Skeletal muscle satellite cell (primary cell): ENCODE measurements around the gene SUSD5.

Source experiments
- H3K27me3 ChIP-seq: 2 replicates; pipeline ENCODE4 v1.7.0; 2013; ENCODE audit warnings: low read length; ENCODE audit not compliant: control insufficient read depth, insufficient read depth
- H3K36me3 ChIP-seq: 2 replicates; pipeline ENCODE4 v1.7.0; 2013; ENCODE audit warnings: mild to moderate bottlenecking, control low read depth, low read length; ENCODE audit not compliant: insufficient read depth
- H3K4me1 ChIP-seq: 2 replicates; pipeline ENCODE4 v1.7.0; 2013; ENCODE audit warnings: low read length; ENCODE audit not compliant: control insufficient read depth, insufficient read depth
- H3K4me2 ChIP-seq: 2 replicates; pipeline ENCODE4 v1.7.0; 2013; ENCODE audit warnings: mild to moderate bottlenecking, low read length
- H3K4me3 ChIP-seq: 2 replicates; pipeline ENCODE4 v1.7.0; 2013; ENCODE audit warnings: low read length
- H3K9ac ChIP-seq: 2 replicates; pipeline ENCODE4 v1.7.0; 2013; ENCODE audit warnings: mild to moderate bottlenecking, low read depth, low read length, moderate library complexity
- H3K9me3 ChIP-seq: replicated peaks from 2 replicates; pipeline ENCODE4 v1.7.0; 2013; ENCODE audit warnings: mild to moderate bottlenecking, control low read depth, low read length

Gene SUSD5

GRCh38 chr3:33130144-33130543 lies 88.5 kb downstream of the SUSD5 start:
- H3K36me3 ChIP-seq: peaks cover 53% of the 10 kb centered on the region
- H3K27me3 ChIP-seq: no peaks in the 10 kb centered on the region
- peaks cover 13% of the 10 kb centered on the region for H3K4me1 ChIP-seq
- H3K9me3 ChIP-seq: no peaks in the 10 kb centered on the region
- no peak overlapping the region for H3K9ac ChIP-seq
- H3K4me3 ChIP-seq: no peak overlapping the region
- H3K4me2 ChIP-seq: no peak overlapping the region

DNA sequence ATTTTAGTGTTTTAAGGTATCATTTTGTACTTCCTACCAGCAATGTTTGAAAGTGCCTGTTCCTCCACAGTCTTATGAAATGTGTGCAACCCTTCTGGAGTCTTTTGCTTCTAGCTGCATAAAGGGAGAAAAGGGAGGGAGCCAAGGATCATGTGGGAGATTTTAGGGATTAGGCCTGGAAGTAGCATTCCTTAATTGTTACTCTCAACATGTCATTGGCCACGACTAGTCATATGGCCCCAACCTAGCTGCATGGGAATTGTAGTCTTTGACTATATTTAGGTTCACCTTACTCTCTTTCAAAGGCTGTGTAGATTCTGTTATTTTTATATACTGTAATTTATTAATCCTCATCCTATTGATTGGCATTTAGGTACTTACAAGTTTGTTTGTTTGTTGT lies 89.9 kb downstream of the SUSD5 start:
- Histone ChIP-seq H3K36me3 (peaks cover 53% of the 10 kb centered on the region), H3K9me3 (no peaks in the 10 kb centered on the region), H3K4me1 (peaks cover 5% of the 10 kb centered on the region), H3K27me3 (no peaks in the 10 kb centered on the region), H3K9ac (no peak overlapping the region), H3K4me3 (no peak overlapping the region), H3K4me2 (no peak overlapping the region)

- Histone ChIP-seq H3K9ac (no peak overlapping the region), H3K4me1 (no peaks in the 10 kb centered on the region), H3K36me3 (peaks cover 52% of the 10 kb centered on the region), H3K9me3 (no peaks in the 10 kb centered on the region), H3K27me3 (no peaks in the 10 kb centered on the region), H3K4me2 (no peak overlapping the region), H3K4me3 (no peak overlapping the region)
These were observed 92.8 kb downstream of the SUSD5 start for GRCh38 chr3:33125840-33126239.

DNA sequence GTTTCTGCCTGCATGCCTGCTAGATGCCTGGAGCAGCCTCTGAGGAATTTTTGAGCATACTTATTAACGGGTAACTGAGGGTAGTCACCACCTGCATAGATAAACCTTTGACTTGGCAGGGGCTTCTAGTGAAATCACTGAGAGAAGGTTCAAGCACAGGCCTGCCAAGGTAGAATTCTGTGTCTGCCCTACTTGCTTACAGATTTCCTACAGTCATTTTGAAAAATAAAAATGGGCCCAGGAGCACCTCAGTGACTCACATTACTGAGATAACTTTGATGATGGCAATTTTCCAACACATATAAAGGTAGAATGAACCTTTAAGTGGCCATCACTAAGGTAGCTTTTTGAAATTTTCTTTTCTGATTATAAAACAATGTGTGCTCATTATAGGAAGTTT lies 94.0 kb downstream of the SUSD5 start:
- Histone ChIP-seq H3K9ac (no peak overlapping the region), H3K9me3 (no peaks in the 10 kb centered on the region), H3K36me3 (peaks cover 54% of the 10 kb centered on the region), H3K27me3 (no peaks in the 10 kb centered on the region), H3K4me2 (no peak overlapping the region), H3K4me1 (peaks cover 3% of the 10 kb centered on the region), H3K4me3 (no peak overlapping the region)

GRCh38 chr3:33122991-33123390 lies 95.6 kb downstream of the SUSD5 start:
- Histone ChIP-seq H3K9ac (no peak overlapping the region), H3K4me2 (no peak overlapping the region), H3K9me3 (no peaks in the 10 kb centered on the region), H3K4me3 (no peak overlapping the region), H3K4me1 (peaks cover 4% of the 10 kb centered on the region), H3K27me3 (no peaks in the 10 kb centered on the region), H3K36me3 (peaks cover 57% of the 10 kb centered on the region)

GRCh38 chr3:33119891-33120290 lies 98.7 kb downstream of the SUSD5 start:
- peaks cover 5% of the 10 kb centered on the region for H3K4me1 ChIP-seq
- no peaks in the 10 kb centered on the region for H3K9me3 ChIP-seq
- H3K9ac ChIP-seq: no peak overlapping the region
- no peak overlapping the region for H3K4me3 ChIP-seq
- no peaks in the 10 kb centered on the region for H3K27me3 ChIP-seq
- H3K36me3 ChIP-seq: peaks cover 48% of the 10 kb centered on the region
- no peak overlapping the region for H3K4me2 ChIP-seq

DNA sequence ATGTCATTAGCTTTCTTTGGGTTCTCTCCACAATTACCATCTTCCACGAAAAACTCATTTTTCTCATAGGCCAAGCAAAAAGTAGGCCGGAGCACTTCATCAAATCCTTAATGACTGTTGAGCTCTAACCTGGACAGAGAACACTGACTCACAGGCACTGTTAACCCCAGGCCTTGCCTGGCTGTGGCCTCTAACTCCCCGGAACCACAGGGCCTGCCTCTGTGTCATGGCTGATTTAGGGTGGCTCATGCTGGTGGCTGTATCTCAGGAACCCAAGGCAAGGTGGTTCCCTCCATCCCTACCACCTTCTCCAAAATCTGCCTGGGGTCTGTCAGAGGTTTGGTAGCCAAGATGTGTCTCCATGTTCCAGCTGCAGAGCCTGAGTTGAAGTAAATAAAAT lies 101.1 kb downstream of the SUSD5 start:
- Histone ChIP-seq H3K36me3 (peaks cover 30% of the 10 kb centered on the region), H3K9me3 (no peaks in the 10 kb centered on the region), H3K4me1 (peaks cover 13% of the 10 kb centered on the region), H3K4me3 (no peak overlapping the region), H3K27me3 (no peaks in the 10 kb centered on the region), H3K9ac (no peak overlapping the region), H3K4me2 (peak overlapping the region; percentile 9)

- H3K4me1 ChIP-seq: peaks cover 13% of the 10 kb centered on the region
These were observed 103.4 kb downstream of the SUSD5 start for GRCh38 chr3:33115024-33115768.

DNA sequence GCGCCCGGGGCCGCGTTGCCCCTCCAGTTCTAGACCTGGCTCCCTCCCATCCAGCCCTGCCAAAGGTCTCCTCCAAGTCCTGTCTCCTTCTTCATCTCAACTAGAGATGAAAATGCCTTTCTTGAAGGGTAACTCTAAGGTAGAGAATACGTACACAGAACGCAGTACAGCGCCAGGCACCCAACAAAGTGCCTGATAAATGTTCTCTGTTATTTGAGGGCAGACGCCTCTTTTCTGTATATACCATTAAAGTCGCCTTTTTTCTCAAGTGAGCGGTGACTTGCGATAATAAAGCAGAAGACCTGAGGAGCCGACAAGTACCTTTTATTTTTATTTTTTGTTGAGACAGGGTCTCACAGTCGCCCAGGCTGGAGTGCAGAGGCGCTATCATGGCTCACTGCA lies 104.0 kb downstream of the SUSD5 start:
- Histone ChIP-seq H3K4me1 (peaks cover 10% of the 10 kb centered on the region), H3K4me2 (peak overlapping the region; percentile 93), H3K27me3 (no peaks in the 10 kb centered on the region), H3K9me3 (no peaks in the 10 kb centered on the region), H3K4me3 (peak overlapping the region; percentile 88), H3K9ac (peak overlapping the region; percentile 82), H3K36me3 (peaks cover 6% of the 10 kb centered on the region)

More at GRCh38 chr3:33115024-33115768, 103.4 kb downstream of the SUSD5 start:
- Histone ChIP-seq H3K36me3 (peaks cover 11% of the 10 kb centered on the region), H3K9me3 (no peaks in the 10 kb centered on the region), H3K9ac (peak overlapping the region; percentile 82), H3K27me3 (no peaks in the 10 kb centered on the region), H3K4me2 (peak overlapping the region; percentile 93), H3K4me3 (peak overlapping the region; percentile 88)

- Histone ChIP-seq H3K9me3 (no peaks in the 10 kb centered on the region), H3K4me2 (peak within 1 kb of the TSS; percentile 93), H3K4me3 (peak within 1 kb of the TSS; percentile 88), H3K9ac (peak within 1 kb of the TSS; percentile 82), H3K36me3 (peaks cover 6% of the 10 kb centered on the region), H3K27me3 (no peaks in the 10 kb centered on the region), H3K4me1 (peaks cover 9% of the 10 kb centered on the region)
These were observed 104.6 kb downstream of the SUSD5 start, which contains the start of gene CRTAP for GRCh38 chr3:33113772-33114621. Gene CRTAP, plus strand, starts transcription at chr3:33114014. Its CDS starts 64 bp downstream, at chr3:33114078.

DNA sequence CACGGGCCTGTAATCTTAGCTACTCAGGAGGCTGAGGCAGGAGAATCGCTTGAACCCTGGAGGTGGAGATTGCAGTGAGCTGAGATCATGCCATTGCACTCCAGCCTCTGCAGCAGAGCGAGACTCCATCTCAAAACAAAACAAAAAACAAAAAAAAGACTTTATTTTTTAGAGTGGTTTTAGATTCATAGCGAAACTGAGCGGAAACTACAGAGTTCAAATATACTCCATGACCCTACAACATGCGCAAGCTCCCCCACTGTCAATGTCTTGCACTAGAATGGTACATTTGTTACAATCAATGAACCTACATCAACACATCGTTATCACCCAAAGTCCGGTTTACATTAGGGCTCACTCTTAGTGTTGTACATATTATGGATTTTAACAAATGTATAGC lies 107.0 kb downstream of the SUSD5 start:
- no peaks in the 10 kb centered on the region for H3K36me3 ChIP-seq
- no peak overlapping the region for H3K4me3 ChIP-seq

More for the DNA sequence above, 107.0 kb downstream of the SUSD5 start:
- Histone ChIP-seq H3K9ac (no peak overlapping the region), H3K4me2 (no peak overlapping the region), H3K27me3 (no peaks in the 10 kb centered on the region), H3K9me3 (no peaks in the 10 kb centered on the region), H3K4me1 (peaks cover 9% of the 10 kb centered on the region)
